HFF-Myc (cell line): ENCODE measurements around the gene CHKA.

Source experiments
- DNase-seq: peaks from one replicate; pipeline ENCODE4 v3.0.0-alpha.2; 2011; ENCODE audit warnings: low read depth; ENCODE audit errors: extremely low read depth
- H3K4me3 ChIP-seq: replicated peaks from 2 replicates; pipeline ENCODE4 v1.5.1; 2011; ENCODE audit warnings: low read depth, mild to moderate bottlenecking, control low read depth, low read length
- TF ChIP-seq, protein P1 (sequence below): IDR thresholded peaks from 2 replicates; pipeline ENCODE4 v1.5.1; 2012; ENCODE audit warnings: mild to moderate bottlenecking, low read depth, low read length, control low read depth; ENCODE audit errors: missing control alignments

The CHKA gene

DNA sequence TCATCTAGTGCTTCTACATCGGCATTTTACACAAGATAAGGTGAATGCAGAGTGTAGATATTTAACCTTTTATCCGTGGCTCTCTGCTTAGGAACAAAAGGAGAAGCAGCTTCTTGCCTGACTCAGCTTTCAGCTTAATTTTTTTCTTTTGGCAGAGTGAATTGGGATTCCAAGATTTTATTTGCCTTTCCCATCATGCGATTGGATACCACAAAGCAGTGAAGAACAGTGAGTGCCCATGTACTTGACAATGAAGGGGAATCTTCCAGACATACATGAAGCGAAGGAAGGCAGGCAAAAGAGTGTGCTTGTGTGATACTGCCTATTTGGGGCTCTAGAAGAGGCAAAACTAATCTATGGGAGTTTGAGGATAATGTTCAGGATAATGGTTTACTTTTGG lies 17.0 kb upstream of the CHKA start:
- TF ChIP-seq, protein P1, sequence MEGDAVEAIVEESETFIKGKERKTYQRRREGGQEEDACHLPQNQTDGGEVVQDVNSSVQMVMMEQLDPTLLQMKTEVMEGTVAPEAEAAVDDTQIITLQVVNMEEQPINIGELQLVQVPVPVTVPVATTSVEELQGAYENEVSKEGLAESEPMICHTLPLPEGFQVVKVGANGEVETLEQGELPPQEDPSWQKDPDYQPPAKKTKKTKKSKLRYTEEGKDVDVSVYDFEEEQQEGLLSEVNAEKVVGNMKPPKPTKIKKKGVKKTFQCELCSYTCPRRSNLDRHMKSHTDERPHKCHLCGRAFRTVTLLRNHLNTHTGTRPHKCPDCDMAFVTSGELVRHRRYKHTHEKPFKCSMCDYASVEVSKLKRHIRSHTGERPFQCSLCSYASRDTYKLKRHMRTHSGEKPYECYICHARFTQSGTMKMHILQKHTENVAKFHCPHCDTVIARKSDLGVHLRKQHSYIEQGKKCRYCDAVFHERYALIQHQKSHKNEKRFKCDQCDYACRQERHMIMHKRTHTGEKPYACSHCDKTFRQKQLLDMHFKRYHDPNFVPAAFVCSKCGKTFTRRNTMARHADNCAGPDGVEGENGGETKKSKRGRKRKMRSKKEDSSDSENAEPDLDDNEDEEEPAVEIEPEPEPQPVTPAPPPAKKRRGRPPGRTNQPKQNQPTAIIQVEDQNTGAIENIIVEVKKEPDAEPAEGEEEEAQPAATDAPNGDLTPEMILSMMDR, result no peak
- no peak overlapping the region for H3K4me3 ChIP-seq
- no peak for DNase-seq

DNA sequence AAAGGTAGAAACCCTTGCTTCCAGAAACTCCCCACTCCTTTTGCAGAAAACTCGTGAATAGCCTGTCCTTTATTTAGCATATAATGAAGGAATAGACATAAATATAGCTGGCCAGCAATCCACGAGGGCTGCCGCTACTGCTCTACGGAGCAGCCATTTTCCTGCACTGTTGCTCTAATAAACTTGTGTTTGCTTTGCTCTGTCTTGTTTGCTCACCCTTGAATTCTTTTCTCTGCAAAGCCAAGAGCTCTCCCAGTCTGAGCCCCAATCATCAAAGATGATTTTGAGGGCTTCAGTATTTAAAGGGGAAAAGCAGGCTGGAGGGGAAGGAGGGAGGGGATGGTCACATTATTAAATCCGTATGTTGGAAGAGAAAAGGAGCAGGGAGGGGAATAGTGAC lies 16.6 kb upstream of the CHKA start:
- no peak overlapping the region for H3K4me3 ChIP-seq
- TF ChIP-seq, protein P1, result no peak
- DNase-seq, result no peak

DNA sequence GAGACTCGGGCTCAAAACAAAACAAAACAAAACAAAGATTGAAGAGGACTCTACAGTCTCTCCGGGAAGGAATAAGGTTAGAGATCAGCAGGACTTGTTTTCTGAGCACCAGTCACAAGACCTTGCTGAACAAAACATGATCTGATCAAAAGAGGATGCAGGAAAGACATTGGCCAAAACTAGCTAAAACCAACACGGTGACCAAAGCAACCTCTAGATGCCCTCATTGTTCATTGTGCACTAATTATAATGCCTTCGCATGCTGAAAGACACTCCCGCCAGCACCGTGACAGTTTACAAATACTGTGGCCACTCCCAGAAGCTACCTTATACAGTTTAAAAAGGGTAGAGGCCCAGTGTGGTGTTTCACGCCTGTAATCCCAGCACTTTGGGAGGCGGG lies 15.7 kb upstream of the CHKA start:
- no peak overlapping the region for H3K4me3 ChIP-seq
- DNase-seq, result no peak
- TF ChIP-seq, protein P1, result no peak

DNA sequence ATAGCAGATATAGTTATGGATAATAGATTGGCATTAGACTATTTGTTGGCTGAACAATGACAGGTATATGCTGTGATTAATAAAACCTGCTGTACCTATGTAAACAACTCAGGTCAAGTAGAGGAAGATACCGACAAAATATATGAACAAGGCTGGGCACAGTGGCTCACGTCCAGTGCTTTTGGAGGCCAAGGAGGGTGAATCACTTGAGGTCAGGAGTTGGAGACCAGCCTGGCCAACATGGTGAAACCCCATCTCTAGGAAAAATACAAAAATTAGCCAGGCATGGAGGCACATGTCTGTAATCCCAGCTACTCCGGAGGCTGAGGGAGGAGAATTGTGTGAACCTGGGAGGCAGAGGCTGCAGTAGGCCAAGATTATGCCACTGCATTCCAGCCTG lies 14.0 kb upstream of the CHKA start:
- TF ChIP-seq, protein P1, result no peak
- no peak for DNase-seq
- no peak overlapping the region for H3K4me3 ChIP-seq

DNA sequence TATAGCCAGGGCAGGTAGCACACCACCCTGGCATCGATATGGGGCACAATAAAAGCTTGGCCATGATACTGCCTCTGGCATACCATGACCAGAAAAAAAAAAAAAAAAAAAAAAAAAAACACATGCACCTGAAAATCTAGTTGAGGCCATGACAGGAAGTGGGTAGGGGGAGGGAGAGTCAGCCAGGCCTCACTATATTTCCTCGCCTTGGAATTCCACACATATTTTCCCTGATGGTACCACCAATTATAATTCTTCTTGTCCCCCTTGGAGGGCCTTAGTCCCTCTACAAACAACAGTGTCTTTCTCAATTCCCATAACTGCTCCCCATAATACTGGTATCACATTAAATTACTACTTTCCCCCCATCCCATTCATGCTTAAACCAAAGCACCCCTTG lies 12.6 kb upstream of the CHKA start:
- no peak overlapping the region for H3K4me3 ChIP-seq
- TF ChIP-seq, protein P1, result no peak
- no peak for DNase-seq

DNA sequence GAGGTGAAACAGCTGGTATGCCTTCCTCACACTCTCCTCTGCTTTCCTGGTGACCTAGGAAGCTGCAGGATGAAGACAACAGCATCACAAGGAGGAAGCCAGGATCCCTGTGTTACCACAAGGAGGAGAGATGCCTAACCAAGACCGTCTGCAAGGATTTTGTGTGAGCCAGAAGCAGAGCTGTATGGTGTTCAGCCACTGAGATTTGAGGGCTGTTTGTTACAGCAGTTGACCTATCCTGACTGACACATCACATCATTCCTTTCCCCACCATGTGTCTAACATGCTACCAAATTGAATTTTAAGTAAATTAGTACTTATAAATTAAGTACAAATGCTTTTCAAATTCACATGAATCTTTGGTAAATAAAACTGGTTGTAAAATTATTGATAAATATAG lies 8.9 kb upstream of the CHKA start:
- no peak for DNase-seq
- TF ChIP-seq, protein P1, result no peak
- H3K4me3 ChIP-seq, result no peak overlapping the region

DNA sequence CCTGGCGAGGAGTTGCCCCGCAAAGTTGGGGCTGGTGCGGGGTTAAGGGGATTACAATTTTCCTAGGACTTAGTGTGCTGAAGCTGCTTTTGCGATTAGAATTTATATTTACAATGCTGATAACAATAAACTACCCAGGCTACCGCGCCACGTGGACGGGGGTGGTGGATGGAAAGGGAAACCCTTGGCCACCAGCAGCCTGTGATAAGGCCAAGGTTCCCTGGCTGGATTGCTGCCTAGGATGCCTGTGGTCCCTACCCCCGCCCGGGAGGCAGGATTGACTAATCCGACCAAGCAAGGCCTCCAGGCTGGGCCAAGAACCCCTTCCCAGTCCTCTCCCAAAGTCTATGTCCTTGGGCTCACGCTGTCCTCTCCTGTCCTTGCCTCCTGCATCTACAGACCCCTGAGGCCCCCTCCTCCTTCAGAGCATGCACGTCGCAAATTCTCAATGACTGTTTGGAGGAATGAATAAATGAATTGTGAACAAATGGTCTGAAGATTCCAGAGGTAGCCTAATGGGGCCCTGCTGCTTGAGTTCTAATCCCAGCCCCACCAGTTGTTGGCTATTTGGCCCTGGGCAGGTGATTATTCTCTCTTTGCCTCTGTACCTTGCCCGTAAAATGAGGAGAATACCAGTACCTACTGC lies 7.6 kb upstream of the CHKA start:
- peak overlapping the region; percentile 21 for H3K4me3 ChIP-seq
- TF ChIP-seq, protein P1, result no peak
- DNase-seq, result no peak
